GM12878 (cell line): ENCODE results near the gene SPATA31D3. TPM values are rescaled to one million over a fixed set of nuclear protein-coding genes. Genes with fewer than 3 reads are reported as not detected.
"Not testable (repeated sequence)": the region's sequence is repeated elsewhere in the genome, so short reads cannot be mapped to it uniquely, and the experiment has no call there.

Experiments
- ATAC-seq: fragments of 200-7000 bp; cut with Tn5 transposase; 3 replicates; pipeline ENCODE4 v1.9.1; 2020; ENCODE audit warnings: mild to moderate bottlenecking, moderate library complexity
- BruUV-seq: library from RNA; stranded (reverse); fragments of 400-500 nt; replicated peaks from 2 replicates; lab custom pipeline; 2021; lab: Mats Ljungman, UMichigan
- CTCF ChIA-PET: fragments of 300-600 bp; sonication (Branson Sonifier 250); formaldehyde crosslinking; extraction: SDS; loops from one replicate; lab custom pipeline; 2021; ENCODE audit warnings: inconsistent platforms; lab: Yijun Ruan, JAX
- POLR2A ChIA-PET: fragments of 350-600 bp; formaldehyde crosslinking; extraction: SDS; loops from one replicate; lab custom pipeline; 2021; ENCODE audit warnings: inconsistent platforms; lab: Charles Lee
- RAD21 ChIA-PET: fragments of 300-600 bp; sonication (Branson Sonifier 250); formaldehyde crosslinking; loops from one replicate; lab custom pipeline; 2023; ENCODE audit warnings: antibody characterized with exemption; ENCODE audit not compliant: unreplicated experiment; lab: Charles Lee
- SMC1A ChIA-PET: fragments of 300-600 bp; sonication (Branson Sonifier 250); formaldehyde crosslinking; loops from one replicate; lab custom pipeline; 2023; ENCODE audit not compliant: unreplicated experiment, uncharacterized antibody; lab: Charles Lee
- DNase-seq: peaks from one replicate; pipeline ENCODE4 v3.0.0-alpha.2; 2011; ENCODE audit warnings: low read depth, low spot score
- FAIRE-seq: peaks from 3 replicates; lab custom pipeline; 2011; peaks lifted over from hg19 to GRCh38; lab: Jason Lieb, UNC
- H2AFZ ChIP-seq: 2 replicates; pipeline ENCODE4 v1.6.0; 2011; ENCODE audit warnings: low read depth, low read length, control low read depth; ENCODE audit not compliant: control insufficient read depth
- H3K27ac ChIP-seq: 2 replicates; pipeline ENCODE4 v1.5.1; 2011; ENCODE audit warnings: control low read depth; ENCODE audit not compliant: control insufficient read depth, insufficient read depth
- H3K27me3 ChIP-seq, 2 experiments: replicated peaks in 1 of 2; 2 replicates each; pipeline versions ENCODE4 v1.6.0 to v1.6.1; 2011; ENCODE audit warnings: low read length in 1 of 2; ENCODE audit not compliant: control insufficient read depth in 2 of 2, insufficient read depth in 2 of 2
- H3K36me3 ChIP-seq, 2 experiments: 2 replicates each; pipeline ENCODE4 v1.5.1; 2011; ENCODE audit warnings: low read length in 1 of 2; ENCODE audit not compliant: control insufficient read depth in 2 of 2, insufficient read depth in 2 of 2
- H3K4me1 ChIP-seq: 2 replicates; pipeline ENCODE4 v1.6.1; 2011; ENCODE audit warnings: mild to moderate bottlenecking, low read length, moderate library complexity, mixed read lengths; ENCODE audit not compliant: control insufficient read depth, insufficient read depth
- H3K4me2 ChIP-seq: 2 replicates; pipeline ENCODE4 v1.6.0; 2011; ENCODE audit warnings: control low read depth; ENCODE audit not compliant: control insufficient read depth, insufficient read depth
- H3K4me3 ChIP-seq: fragments of 200-600 bp; sonication (generic); 2 replicates; pipeline ENCODE4 v1.5.1; 2016
- H3K79me2 ChIP-seq: 2 replicates; pipeline ENCODE4 v1.6.0; 2011; ENCODE audit warnings: low read length; ENCODE audit not compliant: control insufficient read depth, insufficient read depth
- H3K9ac ChIP-seq: 2 replicates; pipeline ENCODE4 v1.8.0; 2011; ENCODE audit warnings: low read length, control low read depth, mixed read lengths; ENCODE audit not compliant: control insufficient read depth, insufficient read depth
- H3K9me3 ChIP-seq: replicated peaks from 3 replicates; pipeline ENCODE4 v1.5.1; 2011; ENCODE audit warnings: mild to moderate bottlenecking, low read length; ENCODE audit not compliant: control insufficient read depth, insufficient read depth
- H4K20me1 ChIP-seq: 2 replicates; pipeline ENCODE4 v1.6.0; 2011; ENCODE audit not compliant: control insufficient read depth, insufficient read depth
- WGBS: methylation state at CpG from one replicate; pipeline ENCODE4 v1.1.6; 2016; ENCODE audit warnings: low lambda C conversion rate; ENCODE audit not compliant: insufficient replicate concordance, insufficient coverage; ENCODE audit errors: missing lambda C conversion rate; 5-methylcytosine and 5-hydroxymethylcytosine counted together
- in situ Hi-C: fragments of 300-500 bp; cut with MboI; formaldehyde crosslinking; loops from 9 replicates; pipeline ENCODE4 v1.14.3; 2018; ENCODE audit warnings: mixed read lengths
- intact Hi-C: fragments of 100-400 bp; cut with micrococcal nuclease; formaldehyde crosslinking; loops from one replicate; pipeline ENCODE4 v1.14.2; 2022; ENCODE audit not compliant: unreplicated experiment
- polyA plus RNA-seq, 11 experiments: library from polyadenylated mRNA; depleted of rRNA in 4 of 11; unstranded in 6 of 11; stranded (reverse) in 5 of 11; fragments of >200 nt; fragmentation: Nextera tagmentation in 4 of 11; fragmentation: Illumina TruSeq in 1 of 11; extraction: Ambion mirVana in 4 of 11; extraction: Trizol in 1 of 11; gene quantifications; 1 replicate in 1 of 11; 2 replicates in 10 of 11; pipeline versions ENCODE4 v1.2.1 to v1.2.3, GENCODE V29; 2011 to 2016; ENCODE audit warnings: inconsistent platforms in 2 of 11, missing spikeins in 2 of 11, low read depth in 1 of 11
- total RNA-seq, 4 experiments: library from RNA; depleted of rRNA in 3 of 4; stranded (reverse); fragments of >200 nt in 3 of 4; fragmentation: Illumina TruSeq in 1 of 4; extraction: Trizol in 1 of 4; gene quantifications; 2 replicates each; pipeline versions ENCODE4 v1.2.1 to v1.2.3, GENCODE V29; 2013 to 2021

SPATA31D3 gene
- total and polyA plus RNA-seq, 10 of the 15 experiments (the other 5 are each of a cell fraction or from before 2014, with no cell fraction given), result not detected

- RAD21 ChIA-PET, H2AFZ ChIP-seq, DNase-seq, H3K9ac ChIP-seq, H3K4me2 ChIP-seq, H3K27me3 ChIP-seq, H3K79me2 ChIP-seq, in situ Hi-C loops, SMC1A ChIA-PET, H3K9me3 ChIP-seq, FAIRE-seq, POLR2A ChIA-PET, H3K4me1 ChIP-seq, H3K4me3 ChIP-seq, intact Hi-C loops, CTCF ChIA-PET, H3K27ac ChIP-seq, ATAC-seq, H4K20me1 ChIP-seq, BruUV-seq, H3K36me3 ChIP-seq: not testable (repeated sequence)
- WGBS, result no CpG with 5 or more reads among the region's 3 CpGs
These were observed 15.0 kb upstream of the SPATA31D3 start, which contains the start of gene SPATA31D4 for GRCh38 chr9:81928305-81928704. TSS of gene SPATA31D4 (plus strand) at chr9:81928428. CDS start at chr9:81928514, 86 bp downstream.

GRCh38 chr9:81930147-81930546 is 13.2 kb upstream of the SPATA31D3 start:
- H3K4me1 ChIP-seq, BruUV-seq, H3K36me3 ChIP-seq, POLR2A ChIA-PET, H3K9ac ChIP-seq, FAIRE-seq, H3K4me2 ChIP-seq, H3K4me3 ChIP-seq, H3K79me2 ChIP-seq, CTCF ChIA-PET, RAD21 ChIA-PET, ATAC-seq, H3K9me3 ChIP-seq, intact Hi-C loops, H3K27ac ChIP-seq, SMC1A ChIA-PET, in situ Hi-C loops, H2AFZ ChIP-seq, H4K20me1 ChIP-seq, H3K27me3 ChIP-seq, DNase-seq: not testable (repeated sequence)
- no CpG with 5 or more reads among the region's 6 CpGs for WGBS

GRCh38 chr9:81933547-81933946 is 9.8 kb upstream of the SPATA31D3 start:
- SMC1A ChIA-PET, FAIRE-seq, H3K36me3 ChIP-seq: not testable (repeated sequence)

GRCh38 chr9:81948650-81949049 is 5.3 kb downstream of the SPATA31D3 start:
- H2AFZ ChIP-seq, H3K36me3 ChIP-seq, RAD21 ChIA-PET, H3K9me3 ChIP-seq, FAIRE-seq, H3K27me3 ChIP-seq, H4K20me1 ChIP-seq, H3K27ac ChIP-seq, BruUV-seq, H3K4me2 ChIP-seq, SMC1A ChIA-PET, in situ Hi-C loops, intact Hi-C loops, H3K79me2 ChIP-seq, H3K4me1 ChIP-seq, CTCF ChIA-PET, H3K9ac ChIP-seq, H3K4me3 ChIP-seq, DNase-seq, ATAC-seq: not testable (repeated sequence)
- WGBS, result no CpG with 5 or more reads among the region's 3 CpGs
- POLR2A ChIA-PET, result interaction anchor here (0.6 kb wide), 1 partner anchor 143 kb away, joined by 5 read pairs; no protein-coding TSS in a partner anchor

More at GRCh38 chr9:81933547-81933946, 9.8 kb upstream of the SPATA31D3 start:
- DNase-seq, H3K9ac ChIP-seq, BruUV-seq, H2AFZ ChIP-seq, H3K4me2 ChIP-seq, H4K20me1 ChIP-seq, H3K79me2 ChIP-seq, H3K27ac ChIP-seq, in situ Hi-C loops, ATAC-seq, POLR2A ChIA-PET, H3K9me3 ChIP-seq, RAD21 ChIA-PET, CTCF ChIA-PET, H3K4me1 ChIP-seq, H3K27me3 ChIP-seq, H3K4me3 ChIP-seq, intact Hi-C loops: not testable (repeated sequence)
- WGBS, result no CpG with 5 or more reads among the region's 3 CpGs
